GM12873 (cell line): ENCODE data around the gene HIP1.

ENCODE experiments used
- TF ChIP-seq, protein P1 (sequence below): IDR thresholded peaks from 2 replicates; pipeline ENCODE4 v1.5.1; 2012; ENCODE audit warnings: low read depth, mild to moderate bottlenecking, moderate library complexity, low read length, control low read depth; ENCODE audit not compliant: insufficient read depth; ENCODE audit errors: missing control alignments

HIP1 gene

GRCh38 chr7:75716992-75717626 is 21.6 kb downstream of the HIP1 start:
- TF ChIP-seq, protein P1, sequence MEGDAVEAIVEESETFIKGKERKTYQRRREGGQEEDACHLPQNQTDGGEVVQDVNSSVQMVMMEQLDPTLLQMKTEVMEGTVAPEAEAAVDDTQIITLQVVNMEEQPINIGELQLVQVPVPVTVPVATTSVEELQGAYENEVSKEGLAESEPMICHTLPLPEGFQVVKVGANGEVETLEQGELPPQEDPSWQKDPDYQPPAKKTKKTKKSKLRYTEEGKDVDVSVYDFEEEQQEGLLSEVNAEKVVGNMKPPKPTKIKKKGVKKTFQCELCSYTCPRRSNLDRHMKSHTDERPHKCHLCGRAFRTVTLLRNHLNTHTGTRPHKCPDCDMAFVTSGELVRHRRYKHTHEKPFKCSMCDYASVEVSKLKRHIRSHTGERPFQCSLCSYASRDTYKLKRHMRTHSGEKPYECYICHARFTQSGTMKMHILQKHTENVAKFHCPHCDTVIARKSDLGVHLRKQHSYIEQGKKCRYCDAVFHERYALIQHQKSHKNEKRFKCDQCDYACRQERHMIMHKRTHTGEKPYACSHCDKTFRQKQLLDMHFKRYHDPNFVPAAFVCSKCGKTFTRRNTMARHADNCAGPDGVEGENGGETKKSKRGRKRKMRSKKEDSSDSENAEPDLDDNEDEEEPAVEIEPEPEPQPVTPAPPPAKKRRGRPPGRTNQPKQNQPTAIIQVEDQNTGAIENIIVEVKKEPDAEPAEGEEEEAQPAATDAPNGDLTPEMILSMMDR, result no peak

DNA sequence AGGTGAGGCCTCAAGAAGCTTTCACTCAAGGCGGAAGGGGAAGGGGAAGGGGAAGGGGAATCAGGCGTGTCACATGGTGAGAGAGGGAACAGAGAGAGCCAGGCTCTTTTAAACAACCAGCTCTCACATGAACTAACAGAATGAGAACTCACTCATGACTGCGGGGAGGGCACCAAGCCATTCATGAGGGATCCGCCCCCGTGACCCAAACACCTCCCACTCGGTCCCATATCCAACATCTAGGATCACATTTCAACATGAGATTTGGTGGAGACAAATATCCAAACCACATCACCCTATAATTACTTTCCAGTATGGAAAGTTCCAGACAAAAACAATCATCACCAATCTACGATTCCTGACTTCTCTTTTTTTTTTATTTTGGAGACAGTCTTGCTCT is 22.9 kb downstream of the HIP1 start:
- TF ChIP-seq, protein P1, result no peak

- TF ChIP-seq, protein P1, result no peak
These were observed 26.0 kb downstream of the HIP1 start for GRCh38 chr7:75712517-75713361.

DNA sequence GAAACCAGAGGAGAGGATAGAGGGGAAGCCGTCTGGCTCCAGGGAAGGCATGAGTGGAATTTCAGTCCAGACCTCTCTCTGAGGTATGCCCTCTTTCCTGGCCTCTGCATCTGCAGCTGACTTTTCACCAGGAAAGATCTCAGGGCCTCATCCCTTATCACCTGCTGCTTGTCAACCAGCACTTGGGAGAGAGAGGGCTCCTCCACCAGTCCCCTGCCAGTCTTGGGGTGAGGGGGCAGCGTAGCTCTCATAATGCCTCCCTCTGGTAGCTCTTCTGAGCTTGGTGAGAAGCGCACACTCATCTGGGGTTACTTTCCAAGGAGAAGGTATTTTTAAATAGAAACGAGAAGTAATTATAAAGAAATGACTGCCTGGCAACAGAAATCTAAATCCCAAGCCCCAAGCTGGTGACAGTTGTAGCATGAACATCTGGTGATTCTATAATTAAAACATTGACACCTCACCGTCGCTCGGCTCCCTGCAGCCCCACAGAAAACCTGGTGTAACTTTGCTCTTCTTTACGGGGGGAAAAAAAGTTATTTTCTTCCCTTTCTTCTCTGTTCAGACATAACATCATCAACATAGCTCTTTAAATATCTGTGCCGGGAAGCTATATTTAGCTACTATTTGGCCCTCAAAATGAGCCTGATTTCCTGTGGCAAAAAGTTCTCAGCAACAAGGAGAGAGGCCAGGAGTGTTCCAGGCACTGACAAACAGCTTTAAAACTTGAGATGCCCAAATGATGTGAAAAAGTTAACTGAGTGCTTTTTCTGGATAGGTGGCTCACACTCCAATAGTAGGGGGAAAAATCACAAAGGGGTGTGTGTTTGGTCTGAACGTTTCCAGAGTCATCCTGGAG is 26.9 kb downstream of the HIP1 start:
- TF ChIP-seq, protein P1, result no peak

DNA sequence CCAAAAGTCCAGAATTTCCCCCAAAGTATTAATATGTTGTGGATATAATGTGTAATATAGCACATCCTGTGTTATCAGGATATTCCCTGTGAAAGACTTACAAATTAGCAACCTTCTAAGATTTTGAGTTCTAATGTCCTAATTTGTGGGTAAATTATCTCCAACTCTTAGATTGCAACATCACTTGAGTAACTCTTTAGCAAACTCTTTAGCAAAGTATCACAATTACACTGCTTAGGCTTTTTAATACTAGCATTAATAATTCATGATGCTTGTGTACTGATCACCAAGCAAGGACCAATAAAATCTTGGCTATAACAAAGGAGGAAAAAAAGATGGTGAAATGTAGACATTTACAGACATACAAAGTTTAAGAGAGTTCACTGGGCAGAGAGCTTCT is 27.7 kb downstream of the HIP1 start:
- TF ChIP-seq, protein P1, result no peak

DNA sequence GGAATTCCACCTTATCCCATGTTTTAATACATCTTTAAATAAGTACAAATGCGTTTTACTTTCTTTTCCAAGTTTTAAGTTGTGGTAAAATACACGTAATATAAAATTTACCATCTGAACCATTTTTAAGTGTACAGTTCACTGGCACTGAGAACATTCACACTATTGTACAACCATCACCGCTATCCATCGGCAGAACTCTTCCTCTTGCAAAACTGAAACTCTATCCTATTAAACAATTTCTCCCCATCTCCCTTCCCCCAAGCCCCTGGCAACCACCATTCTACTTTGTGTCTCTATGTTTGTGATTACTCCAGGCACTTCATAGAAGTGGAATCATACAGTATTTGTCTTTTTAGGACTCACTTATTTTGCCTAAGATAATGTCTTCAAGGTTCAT is 33.8 kb downstream of the HIP1 start:
- TF ChIP-seq, protein P1, result no peak

DNA sequence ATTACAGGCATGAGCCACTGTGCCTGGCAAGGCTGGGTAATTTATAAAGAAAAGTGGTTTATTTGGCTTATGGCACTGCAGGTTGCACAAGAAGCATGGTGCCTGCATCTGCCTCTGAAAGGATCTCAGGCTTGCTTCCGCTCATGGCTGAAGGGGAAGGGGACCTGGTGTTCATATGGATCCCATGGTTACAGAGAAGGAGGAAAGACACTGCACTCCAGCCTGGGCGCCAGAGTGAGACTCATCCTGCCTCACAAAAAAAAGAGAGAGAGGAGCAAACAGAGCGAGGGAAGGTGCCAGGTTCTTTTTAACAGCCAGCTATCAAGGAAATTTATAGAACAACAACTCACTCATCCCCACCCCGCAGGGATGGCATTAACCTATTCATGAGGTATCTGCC is 36.2 kb downstream of the HIP1 start:
- TF ChIP-seq, protein P1, result no peak
